Stimulated activated CD4-positive, alpha-beta T cell treated with anti-CD3 and anti-CD28 coated beads, Interleukin-15, amount 100 ng/mL, for 1 hour (primary cell): ENCODE results near the gene FES.
"Not testable (repeated sequence)": the region's sequence is repeated elsewhere in the genome, so short reads cannot be mapped to it uniquely, and the experiment has no call there.

Source experiments
- DNase-seq, 2 donors: peaks; one replicate each; pipeline ENCODE4 v3.0.0-alpha.2; 2020; ENCODE audit warnings: low read depth in 1 of 2, low spot score in 1 of 2

Gene FES

GRCh38 chr15:90907838-90908507 is 23.7 kb downstream of the FES start:
- no peak for DNase-seq

GRCh38 chr15:90909449-90909848 is 25.1 kb downstream of the FES start:
- not testable (repeated sequence) for DNase-seq

- no peak for DNase-seq
These were observed 25.7 kb downstream of the FES start for GRCh38 chr15:90909976-90910375.

- no peak for DNase-seq
These were observed 26.4 kb downstream of the FES start for GRCh38 chr15:90910441-90911301.

- no peak for DNase-seq
These were observed 27.0 kb downstream of the FES start for GRCh38 chr15:90911302-90911623.

- DNase-seq = no peak
These were observed 27.8 kb downstream of the FES start for GRCh38 chr15:90911906-90912769.

GRCh38 chr15:90912770-90913075 is 28.4 kb downstream of the FES start:
- DNase-seq = no peak

- DNase-seq = no peak
These were observed 29.2 kb downstream of the FES start for GRCh38 chr15:90913398-90913944.

- DNase-seq = no peak
These were observed 30.2 kb downstream of the FES start for GRCh38 chr15:90914305-90915080.

GRCh38 chr15:90915216-90915807 is 31.0 kb downstream of the FES start:
- no peak for DNase-seq

GRCh38 chr15:90915808-90916440 is 31.6 kb downstream of the FES start:
- no peak for DNase-seq

- DNase-seq = no peak
These were observed 32.2 kb downstream of the FES start for GRCh38 chr15:90916461-90916860.

- DNase-seq = no peak
These were observed 33.3 kb downstream of the FES start for GRCh38 chr15:90917569-90917968.

- no peak for DNase-seq
These were observed 33.9 kb downstream of the FES start for GRCh38 chr15:90918034-90918788.

- DNase-seq = no peak
These were observed 34.5 kb downstream of the FES start for GRCh38 chr15:90918835-90919234.

GRCh38 chr15:90921887-90922286 is 37.6 kb downstream of the FES start:
- no peak for DNase-seq

GRCh38 chr15:90922712-90923322 is 38.5 kb downstream of the FES start:
- DNase-seq = not testable (repeated sequence)

GRCh38 chr15:90924375-90924774 is 40.1 kb downstream of the FES start:
- no peak for DNase-seq

GRCh38 chr15:90926766-90927165 is 42.5 kb downstream of the FES start:
- not testable (repeated sequence) for DNase-seq
